Liver (tissue), 9 donors: ENCODE measurements around the gene DNAH7. TPM values are rescaled to one million over a fixed set of nuclear protein-coding genes. Genes with fewer than 3 reads are reported as not detected.

Experiments
- DNase-seq: peaks from one replicate; pipeline ENCODE4 v3.0.0-alpha.2; 2017; ENCODE audit warnings: low spot score
- H3K27ac ChIP-seq, 2 donors: one replicate each; pipeline ENCODE4 v1.7.0; 2013; ENCODE audit warnings: inconsistent platforms in 2 of 2, low read length in 2 of 2, control low read depth in 1 of 2, low read depth in 1 of 2, mild to moderate bottlenecking in 1 of 2
- H3K27me3 ChIP-seq, 4 donors: one replicate each; pipeline versions ENCODE4 v1.6.1 to v1.7.0; 2013; ENCODE audit warnings: low read length in 3 of 4, inconsistent platforms in 1 of 4, mild to moderate bottlenecking in 1 of 4, moderate library complexity in 1 of 4; ENCODE audit not compliant: control insufficient read depth in 4 of 4, insufficient read depth in 4 of 4
- H3K36me3 ChIP-seq, 4 donors: one replicate each; pipeline versions ENCODE4 v1.6.1 to v1.7.0; 2013; ENCODE audit warnings: low read length in 3 of 4, mild to moderate bottlenecking in 3 of 4, low read depth in 1 of 4, moderate library complexity in 1 of 4; ENCODE audit not compliant: control insufficient read depth in 4 of 4, insufficient read depth in 3 of 4
- H3K4me1 ChIP-seq, 4 donors: one replicate each; pipeline versions ENCODE4 v1.6.1 to v1.7.0; 2013; ENCODE audit warnings: low read length in 3 of 4, mild to moderate bottlenecking in 3 of 4, moderate library complexity in 1 of 4; ENCODE audit not compliant: control insufficient read depth in 4 of 4, insufficient read depth in 4 of 4
- H3K4me3 ChIP-seq, 3 donors: one replicate each; pipeline versions ENCODE4 v1.6.1 to v1.7.0; 2013; ENCODE audit warnings: low read length in 3 of 3, control low read depth in 1 of 3, low read depth in 1 of 3, mild to moderate bottlenecking in 1 of 3
- H3K9ac ChIP-seq, 2 donors: one replicate each; pipeline ENCODE4 v1.7.0; 2013; ENCODE audit warnings: low read length in 2 of 2, mild to moderate bottlenecking in 2 of 2, moderate library complexity in 2 of 2, control low read depth in 1 of 2, low read depth in 1 of 2
- H3K9me3 ChIP-seq, 4 donors: one replicate each; pipeline versions ENCODE4 v1.6.1 to v1.7.0; 2013; ENCODE audit warnings: low read length in 3 of 4; ENCODE audit not compliant: control insufficient read depth in 4 of 4
- EGR1 ChIP-seq, 2 donors: IDR thresholded peaks; 2 replicates each; pipeline ENCODE4 v1.6.1; 2016 to 2018; ENCODE audit warnings: antibody characterized with exemption in 2 of 2, low read depth in 2 of 2
- FOXA1 ChIP-seq: IDR thresholded peaks from 2 replicates; pipeline ENCODE4 v1.6.1; 2016; ENCODE audit warnings: antibody characterized with exemption
- FOXA2 ChIP-seq: IDR thresholded peaks from 2 replicates; pipeline ENCODE4 v1.6.1; 2016; ENCODE audit warnings: antibody characterized with exemption
- GABPA ChIP-seq, 2 donors: IDR thresholded peaks in 1 of 2; conservative IDR thresholded peaks in 1 of 2; 2 replicates each; pipeline ENCODE4 v1.6.1; 2016; ENCODE audit warnings: antibody characterized with exemption in 2 of 2, mild to moderate bottlenecking in 1 of 2, moderate library complexity in 1 of 2
- HNF4A ChIP-seq, 2 donors: conservative IDR thresholded peaks; 2 replicates each; pipeline ENCODE4 v1.6.1; 2016; ENCODE audit warnings: antibody characterized with exemption in 2 of 2, mild to moderate bottlenecking in 2 of 2
- HNF4G ChIP-seq: IDR thresholded peaks from 2 replicates; pipeline ENCODE4 v1.6.1; 2016; ENCODE audit warnings: antibody characterized with exemption
- JUND ChIP-seq, 2 donors: IDR thresholded peaks; 2 replicates each; pipeline ENCODE4 v1.6.1; 2016; ENCODE audit warnings: antibody characterized with exemption in 2 of 2
- NR2F2 ChIP-seq: IDR thresholded peaks from 2 replicates; pipeline ENCODE4 v1.6.1; 2016; ENCODE audit warnings: antibody characterized with exemption
- RAD21 ChIP-seq, 2 donors: IDR thresholded peaks; 2 replicates each; pipeline ENCODE4 v1.6.1; 2016; ENCODE audit warnings: antibody characterized with exemption in 2 of 2, mild to moderate bottlenecking in 2 of 2
- RXRA ChIP-seq, 2 donors: IDR thresholded peaks; 2 replicates each; pipeline ENCODE4 v1.6.1; 2017 to 2018; ENCODE audit warnings: antibody characterized with exemption in 2 of 2, mild to moderate bottlenecking in 1 of 2
- SP1 ChIP-seq: IDR thresholded peaks from 2 replicates; pipeline ENCODE4 v1.6.1; 2018; ENCODE audit warnings: antibody characterized with exemption, mild to moderate bottlenecking
- TAF1 ChIP-seq: conservative IDR thresholded peaks from 2 replicates; pipeline ENCODE4 v1.6.1; 2016; ENCODE audit warnings: antibody characterized with exemption, mild to moderate bottlenecking
- YY1 ChIP-seq: IDR thresholded peaks from 2 replicates; pipeline ENCODE4 v1.6.1; 2016; ENCODE audit warnings: antibody characterized with exemption, mild to moderate bottlenecking
- WGBS: extraction: QIAGEN DNeasy Blood & Tissue Kit; methylation state at CpG from one replicate; pipeline ENCODE4 v1.1.7; 2013; 5-methylcytosine and 5-hydroxymethylcytosine counted together
- polyA plus RNA-seq, 2 donors: library from polyadenylated mRNA; stranded (reverse) in 1 of 2; unstranded in 1 of 2; fragments of 200-250 nt in 1 of 2; fragments of >200 nt in 1 of 2; fragmentation: Nextera tagmentation in 1 of 2; extraction: Ambion mirVana in 1 of 2; gene quantifications; one replicate each; pipeline versions ENCODE4 v1.2.1 to v1.2.3, GENCODE V29; 2013 to 2015
- total RNA-seq, 2 donors: library from RNA; depleted of rRNA; stranded (reverse); fragments of >200 nt; gene quantifications; one replicate each; pipeline ENCODE4 v1.2.3, GENCODE V29; 2014
- TF ChIP-seq, protein P1 (sequence below): fragments of 150-350 bp; IDR thresholded peaks from 2 replicates; pipeline ENCODE4 v1.5.1; 2017; ENCODE audit warnings: improper control_type of control experiment, low read depth, low read length; ENCODE audit not compliant: missing input control
- TF ChIP-seq, protein P2 (sequence below): IDR thresholded peaks from 2 replicates; pipeline ENCODE4 v1.6.1; 2016; ENCODE audit warnings: antibody characterized with exemption
- TF ChIP-seq, protein P3 (sequence below): IDR thresholded peaks from 2 replicates; pipeline ENCODE4 v1.6.1; 2016; ENCODE audit warnings: antibody characterized with exemption, mild to moderate bottlenecking
- TF ChIP-seq, protein P4 (sequence below): IDR thresholded peaks from 2 replicates; pipeline ENCODE4 v1.6.1; 2016; ENCODE audit warnings: antibody characterized with exemption
- TF ChIP-seq, protein P5 (sequence below): IDR thresholded peaks from 2 replicates; pipeline ENCODE4 v1.6.1; 2016; ENCODE audit warnings: antibody characterized with exemption
- donor health status: healthy.
- donor health status: healthy.
- donor health status: healthy.
- donor health status: healthy.
- donor health status: healthy.

Gene DNAH7
- total and polyA plus RNA-seq, 4 donors = under 0.01 to 0.50 (median 0.07) TPM

DNA sequence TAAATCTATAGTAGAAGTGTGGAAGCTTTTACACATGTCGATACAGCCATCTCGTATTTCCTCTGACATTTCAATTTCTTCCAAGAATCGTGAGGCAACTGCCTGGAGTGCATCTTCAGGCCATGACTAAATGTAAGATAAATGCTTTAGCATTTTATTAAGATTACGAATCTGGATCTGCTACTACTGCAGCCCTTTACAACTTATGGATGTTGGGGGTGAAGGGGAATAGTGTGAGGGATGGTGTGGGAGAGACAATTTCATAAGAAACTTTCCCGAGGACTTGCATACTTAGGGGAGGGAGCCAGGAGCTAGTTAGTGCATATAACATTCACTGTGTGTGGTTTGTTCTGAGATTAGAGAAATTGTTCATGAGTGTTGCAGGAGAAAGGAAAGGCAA, 206.8 kb downstream of the DNAH7 start:
- WGBS = 82% methylated on average over 5 of the region's 5 CpGs
- Histone ChIP-seq H3K9ac (no peak overlapping the region), H3K9me3 (no peaks in the 10 kb centered on the region), H3K27me3 (no peaks in the 10 kb centered on the region), H3K27ac (no peak overlapping the region), H3K4me3 (no peak overlapping the region), H3K4me1 (no peaks in the 10 kb centered on the region), H3K36me3 (no peaks in the 10 kb centered on the region)
- no peak for DNase-seq
- TF ChIP-seq, protein P1, sequence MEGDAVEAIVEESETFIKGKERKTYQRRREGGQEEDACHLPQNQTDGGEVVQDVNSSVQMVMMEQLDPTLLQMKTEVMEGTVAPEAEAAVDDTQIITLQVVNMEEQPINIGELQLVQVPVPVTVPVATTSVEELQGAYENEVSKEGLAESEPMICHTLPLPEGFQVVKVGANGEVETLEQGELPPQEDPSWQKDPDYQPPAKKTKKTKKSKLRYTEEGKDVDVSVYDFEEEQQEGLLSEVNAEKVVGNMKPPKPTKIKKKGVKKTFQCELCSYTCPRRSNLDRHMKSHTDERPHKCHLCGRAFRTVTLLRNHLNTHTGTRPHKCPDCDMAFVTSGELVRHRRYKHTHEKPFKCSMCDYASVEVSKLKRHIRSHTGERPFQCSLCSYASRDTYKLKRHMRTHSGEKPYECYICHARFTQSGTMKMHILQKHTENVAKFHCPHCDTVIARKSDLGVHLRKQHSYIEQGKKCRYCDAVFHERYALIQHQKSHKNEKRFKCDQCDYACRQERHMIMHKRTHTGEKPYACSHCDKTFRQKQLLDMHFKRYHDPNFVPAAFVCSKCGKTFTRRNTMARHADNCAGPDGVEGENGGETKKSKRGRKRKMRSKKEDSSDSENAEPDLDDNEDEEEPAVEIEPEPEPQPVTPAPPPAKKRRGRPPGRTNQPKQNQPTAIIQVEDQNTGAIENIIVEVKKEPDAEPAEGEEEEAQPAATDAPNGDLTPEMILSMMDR = no peak
- TF ChIP-seq FOXA1 (no peak), JUND (IDR thresholded peaks at IDR 0.05) (no peak), HNF4A (conservative IDR thresholded peaks at IDR 0.05) (no peak), SP1 (no peak), TAF1 (no peak), EGR1 (IDR thresholded peaks at IDR 0.05; ENCODE audit: low read depth in 2 of 2) (no peak), RXRA (IDR thresholded peaks at IDR 0.05) (no peak), RAD21 (IDR thresholded peaks at IDR 0.05) (no peak), GABPA (IDR thresholded peaks at IDR 0.05 in 1 of 2, conservative IDR thresholded peaks at IDR 0.05 in 1 of 2) (no peak), NR2F2 (no peak), FOXA2 (no peak), HNF4G (no peak), YY1 (no peak)
- TF ChIP-seq, protein P2, sequence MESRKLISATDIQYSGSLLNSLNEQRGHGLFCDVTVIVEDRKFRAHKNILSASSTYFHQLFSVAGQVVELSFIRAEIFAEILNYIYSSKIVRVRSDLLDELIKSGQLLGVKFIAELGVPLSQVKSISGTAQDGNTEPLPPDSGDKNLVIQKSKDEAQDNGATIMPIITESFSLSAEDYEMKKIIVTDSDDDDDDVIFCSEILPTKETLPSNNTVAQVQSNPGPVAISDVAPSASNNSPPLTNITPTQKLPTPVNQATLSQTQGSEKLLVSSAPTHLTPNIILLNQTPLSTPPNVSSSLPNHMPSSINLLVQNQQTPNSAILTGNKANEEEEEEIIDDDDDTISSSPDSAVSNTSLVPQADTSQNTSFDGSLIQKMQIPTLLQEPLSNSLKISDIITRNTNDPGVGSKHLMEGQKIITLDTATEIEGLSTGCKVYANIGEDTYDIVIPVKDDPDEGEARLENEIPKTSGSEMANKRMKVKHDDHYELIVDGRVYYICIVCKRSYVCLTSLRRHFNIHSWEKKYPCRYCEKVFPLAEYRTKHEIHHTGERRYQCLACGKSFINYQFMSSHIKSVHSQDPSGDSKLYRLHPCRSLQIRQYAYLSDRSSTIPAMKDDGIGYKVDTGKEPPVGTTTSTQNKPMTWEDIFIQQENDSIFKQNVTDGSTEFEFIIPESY = no peak
- TF ChIP-seq, protein P3, sequence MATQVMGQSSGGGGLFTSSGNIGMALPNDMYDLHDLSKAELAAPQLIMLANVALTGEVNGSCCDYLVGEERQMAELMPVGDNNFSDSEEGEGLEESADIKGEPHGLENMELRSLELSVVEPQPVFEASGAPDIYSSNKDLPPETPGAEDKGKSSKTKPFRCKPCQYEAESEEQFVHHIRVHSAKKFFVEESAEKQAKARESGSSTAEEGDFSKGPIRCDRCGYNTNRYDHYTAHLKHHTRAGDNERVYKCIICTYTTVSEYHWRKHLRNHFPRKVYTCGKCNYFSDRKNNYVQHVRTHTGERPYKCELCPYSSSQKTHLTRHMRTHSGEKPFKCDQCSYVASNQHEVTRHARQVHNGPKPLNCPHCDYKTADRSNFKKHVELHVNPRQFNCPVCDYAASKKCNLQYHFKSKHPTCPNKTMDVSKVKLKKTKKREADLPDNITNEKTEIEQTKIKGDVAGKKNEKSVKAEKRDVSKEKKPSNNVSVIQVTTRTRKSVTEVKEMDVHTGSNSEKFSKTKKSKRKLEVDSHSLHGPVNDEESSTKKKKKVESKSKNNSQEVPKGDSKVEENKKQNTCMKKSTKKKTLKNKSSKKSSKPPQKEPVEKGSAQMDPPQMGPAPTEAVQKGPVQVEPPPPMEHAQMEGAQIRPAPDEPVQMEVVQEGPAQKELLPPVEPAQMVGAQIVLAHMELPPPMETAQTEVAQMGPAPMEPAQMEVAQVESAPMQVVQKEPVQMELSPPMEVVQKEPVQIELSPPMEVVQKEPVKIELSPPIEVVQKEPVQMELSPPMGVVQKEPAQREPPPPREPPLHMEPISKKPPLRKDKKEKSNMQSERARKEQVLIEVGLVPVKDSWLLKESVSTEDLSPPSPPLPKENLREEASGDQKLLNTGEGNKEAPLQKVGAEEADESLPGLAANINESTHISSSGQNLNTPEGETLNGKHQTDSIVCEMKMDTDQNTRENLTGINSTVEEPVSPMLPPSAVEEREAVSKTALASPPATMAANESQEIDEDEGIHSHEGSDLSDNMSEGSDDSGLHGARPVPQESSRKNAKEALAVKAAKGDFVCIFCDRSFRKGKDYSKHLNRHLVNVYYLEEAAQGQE = no peak
- TF ChIP-seq, protein P4, sequence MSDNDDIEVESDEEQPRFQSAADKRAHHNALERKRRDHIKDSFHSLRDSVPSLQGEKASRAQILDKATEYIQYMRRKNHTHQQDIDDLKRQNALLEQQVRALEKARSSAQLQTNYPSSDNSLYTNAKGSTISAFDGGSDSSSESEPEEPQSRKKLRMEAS = no peak
- TF ChIP-seq, protein P5, sequence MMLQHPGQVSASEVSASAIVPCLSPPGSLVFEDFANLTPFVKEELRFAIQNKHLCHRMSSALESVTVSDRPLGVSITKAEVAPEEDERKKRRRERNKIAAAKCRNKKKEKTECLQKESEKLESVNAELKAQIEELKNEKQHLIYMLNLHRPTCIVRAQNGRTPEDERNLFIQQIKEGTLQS = no peak

DNA sequence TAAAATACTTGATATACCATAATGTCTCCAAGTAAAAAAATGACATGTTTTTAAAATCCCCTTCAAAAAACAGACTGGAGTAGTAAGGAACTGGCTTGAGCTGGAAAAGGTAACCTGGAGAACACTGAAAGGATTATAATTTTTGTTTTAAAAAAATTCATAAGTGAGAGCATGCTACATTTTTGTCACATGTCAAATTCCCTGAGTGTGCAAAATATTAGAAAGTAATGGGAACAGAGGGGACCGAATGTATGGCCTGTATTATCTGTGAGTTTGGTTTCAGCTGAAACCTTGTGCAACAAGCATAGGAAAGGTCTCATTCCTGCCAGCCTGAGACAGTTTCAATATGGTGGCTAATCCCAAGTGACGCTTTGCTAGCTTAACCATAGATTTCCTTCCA, 209.1 kb downstream of the DNAH7 start:
- no peak for DNase-seq
- TF ChIP-seq HNF4A (conservative IDR thresholded peaks at IDR 0.05) (no peak), NR2F2 (no peak), SP1 (no peak), FOXA2 (no peak), GABPA (IDR thresholded peaks at IDR 0.05 in 1 of 2, conservative IDR thresholded peaks at IDR 0.05 in 1 of 2) (no peak), JUND (IDR thresholded peaks at IDR 0.05) (no peak)
- TF ChIP-seq, protein P3 = no peak
- Histone ChIP-seq H3K27ac (no peak overlapping the region), H3K36me3 (no peaks in the 10 kb centered on the region), H3K4me1 (no peaks in the 10 kb centered on the region), H3K4me3 (no peak overlapping the region), H3K27me3 (no peaks in the 10 kb centered on the region), H3K9me3 (no peaks in the 10 kb centered on the region), H3K9ac (no peak overlapping the region)
- 77% methylated on average over 2 of the region's 2 CpGs for WGBS
